Measurements from ENCODE around the gene CPT1C.

CPT1C gene

GRCh38 chr19:49682274-49682673 is 8.6 kb upstream of the CPT1C start:
- DNase-seq (ENCODE audit: low read depth), result no peak

GRCh38 chr19:49683814-49684250 is 7.1 kb upstream of the CPT1C start:
- DNase-seq (ENCODE audit: low read depth), result no peak

GRCh38 chr19:49684251-49684982 is 6.5 kb upstream of the CPT1C start:
- no peak for DNase-seq (ENCODE audit: low read depth)

GRCh38 chr19:49684983-49685553 is 5.8 kb upstream of the CPT1C start:
- no peak for DNase-seq (ENCODE audit: low read depth)

DNA sequence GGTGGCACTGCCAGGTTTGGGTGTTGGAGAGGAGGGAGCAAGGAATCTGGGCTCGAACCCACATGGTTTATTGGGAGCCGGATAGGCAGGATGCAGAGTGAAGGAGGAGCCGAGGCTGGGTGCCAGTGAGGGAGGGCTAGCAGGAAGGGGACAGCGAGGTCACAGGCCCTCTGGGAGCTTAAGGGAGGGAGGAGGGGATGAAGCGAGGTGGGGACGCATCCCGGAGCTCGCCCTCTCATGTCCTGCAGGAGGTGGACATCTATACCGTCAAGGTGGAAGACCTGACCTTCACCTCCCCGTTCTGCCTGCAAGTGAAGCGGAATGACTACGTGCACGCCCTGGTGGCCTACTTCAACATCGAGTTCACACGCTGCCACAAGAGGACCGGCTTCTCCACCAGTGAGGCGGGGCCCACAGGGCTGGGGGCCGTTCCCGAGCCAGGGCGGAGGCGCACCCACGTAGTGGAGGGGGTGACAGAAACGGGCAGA is 5.0 kb upstream of the CPT1C start:
- no peak for DNase-seq (ENCODE audit: low read depth)

DNA sequence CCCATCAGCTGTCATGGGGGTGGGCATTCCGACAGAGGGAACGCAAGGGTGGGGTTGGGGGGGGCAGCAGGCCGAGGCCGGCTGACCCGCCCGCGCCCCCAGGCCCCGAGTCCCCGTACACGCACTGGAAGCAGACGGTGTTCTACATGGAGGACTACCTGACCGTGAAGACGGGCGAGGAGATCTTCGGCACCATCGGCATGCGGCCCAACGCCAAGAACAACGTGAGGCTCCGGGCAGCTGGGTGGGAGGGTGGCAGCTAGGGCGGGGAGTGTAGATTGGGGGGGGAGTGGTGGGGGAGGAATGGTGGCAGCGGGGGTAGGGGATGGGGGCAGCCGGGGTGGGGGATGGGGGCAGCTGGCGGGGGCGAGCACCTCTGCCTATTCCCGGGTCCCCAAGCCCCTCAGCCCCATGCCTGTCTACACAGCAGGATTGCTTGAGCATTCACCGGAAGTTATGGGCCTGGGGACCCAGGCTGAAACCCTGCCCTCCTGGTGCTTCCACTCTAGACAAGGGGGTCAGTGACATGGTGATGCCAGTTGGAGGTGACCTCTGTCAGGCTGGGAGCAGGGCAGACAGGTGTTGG is 4.3 kb upstream of the CPT1C start:
- no peak for DNase-seq (ENCODE audit: low read depth)

DNA sequence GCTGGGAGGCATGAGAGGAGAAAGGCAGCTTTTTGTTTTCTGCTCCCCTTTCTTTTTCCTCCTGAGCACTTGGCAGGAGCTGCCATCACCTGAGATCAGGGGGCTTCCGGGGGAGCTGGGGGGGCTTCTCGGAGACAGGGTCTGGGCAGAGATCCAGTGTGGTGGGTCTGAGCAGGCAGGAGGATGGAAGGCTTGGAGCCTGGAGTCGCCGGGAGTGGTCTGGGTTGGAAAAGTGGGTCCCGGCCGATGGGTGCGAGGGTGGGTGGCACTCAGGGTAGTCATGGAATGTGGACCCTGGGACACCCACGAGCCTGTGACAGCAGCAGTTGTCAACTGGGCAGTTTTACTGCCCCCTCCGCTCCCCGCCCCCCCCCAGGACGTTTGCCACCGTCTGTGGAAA is 3.8 kb upstream of the CPT1C start:
- no peak for DNase-seq (ENCODE audit: low read depth)

- no peak for DNase-seq (ENCODE audit: low read depth)
These were observed 3.2 kb upstream of the CPT1C start for GRCh38 chr19:49687566-49688316.

GRCh38 chr19:49688531-49689132 is 2.3 kb upstream of the CPT1C start:
- no peak for DNase-seq (ENCODE audit: low read depth)

DNA sequence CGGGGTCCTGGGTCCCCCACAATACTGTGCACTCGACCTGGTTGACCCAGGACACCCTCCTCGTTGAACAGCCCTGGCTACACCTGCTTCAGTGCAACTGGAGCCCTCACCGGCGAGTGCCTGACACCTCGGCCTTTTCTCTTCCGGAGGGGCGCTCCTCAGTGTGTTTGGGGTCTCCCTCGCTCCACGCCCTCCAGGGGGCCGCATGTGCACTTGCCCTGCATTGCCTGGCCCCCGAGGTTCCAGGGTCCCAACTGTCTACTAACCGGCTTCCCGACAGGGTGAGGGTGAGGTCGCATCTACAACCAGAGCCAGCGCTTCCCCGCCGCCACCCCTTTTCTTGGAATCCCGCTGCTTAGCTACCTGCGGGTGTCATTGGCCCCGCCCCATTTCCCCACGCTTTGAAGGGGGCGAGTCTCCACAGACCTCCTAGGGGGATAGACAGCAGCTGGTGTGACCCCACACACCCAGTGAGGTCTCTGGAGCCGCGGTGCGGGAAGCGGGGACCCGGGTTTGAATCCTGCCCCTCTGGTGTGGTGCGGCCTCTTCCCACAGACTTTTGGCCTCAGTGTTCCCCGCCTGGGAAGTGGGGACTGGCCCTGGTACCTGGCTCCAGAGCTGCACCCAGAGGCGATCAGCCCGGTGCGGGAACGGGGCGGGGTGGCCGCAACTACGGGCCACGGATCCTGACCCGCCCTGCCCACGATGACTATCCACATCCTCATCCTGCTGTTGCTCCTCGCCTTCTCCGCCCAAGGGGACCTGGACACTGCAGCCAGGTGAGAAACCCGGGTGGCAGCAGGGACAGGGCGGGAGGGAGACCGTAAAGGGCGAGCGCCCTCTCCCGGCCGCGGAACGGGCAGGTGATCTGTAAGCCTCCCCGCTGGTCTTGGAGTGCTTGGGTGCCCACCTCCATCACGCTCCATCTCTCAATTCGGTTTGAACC is 1.5 kb upstream of the CPT1C start, which contains the start of gene ADM5:
TSS of gene ADM5 (plus strand) at position 462 of the 946 bp plus-strand sequence. CDS start at position 706, 244 bp downstream.
- DNase-seq (ENCODE audit: low read depth), result no peak

GRCh38 chr19:49690079-49690655 is 749 bp upstream of the CPT1C start:
- DNase-seq (ENCODE audit: low read depth), result no peak

DNA sequence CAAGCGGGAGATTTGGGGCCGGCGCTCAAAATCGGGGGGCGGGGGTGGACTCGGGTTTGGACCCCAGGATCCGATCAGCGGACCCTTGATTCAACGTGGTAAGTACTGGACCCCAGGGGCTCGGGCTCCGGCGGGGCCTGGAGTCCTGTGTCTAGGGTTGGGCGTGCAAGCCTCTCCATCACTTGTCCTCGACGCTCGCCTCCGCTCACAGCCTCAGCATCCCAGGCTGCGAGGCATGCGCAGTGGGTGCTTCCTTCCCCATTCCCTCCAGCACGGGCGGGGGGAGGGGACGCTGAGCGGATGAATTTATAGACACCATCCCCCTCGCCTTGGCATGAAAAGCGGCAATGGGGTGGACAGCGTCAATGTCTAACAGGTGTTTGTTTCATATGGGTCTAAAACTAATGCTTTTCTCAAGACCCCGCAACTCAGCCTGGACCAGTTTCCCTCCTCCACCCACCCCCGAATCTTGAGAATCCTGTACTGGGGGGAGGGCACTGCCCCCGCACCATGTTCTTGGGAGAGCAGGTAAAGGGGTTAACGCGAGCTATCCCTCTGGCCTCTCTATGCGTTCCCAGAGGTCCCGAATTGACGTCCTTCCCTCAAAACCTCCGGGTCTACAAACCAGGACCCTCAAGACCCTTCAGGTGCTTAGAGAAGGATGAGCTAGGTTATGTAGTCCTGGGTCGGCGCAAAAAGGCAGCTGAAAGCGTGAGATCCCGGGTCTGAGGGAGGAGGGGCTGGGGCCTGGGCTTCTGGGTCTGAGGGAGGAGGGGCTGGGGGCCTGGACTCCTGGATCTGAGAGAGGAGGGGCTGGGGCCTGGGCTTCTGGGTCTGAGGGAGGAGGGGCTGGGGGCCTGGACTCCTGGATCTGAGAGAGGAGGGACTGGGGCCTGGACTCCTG is 579 bp downstream of the CPT1C start:
- no peak for DNase-seq (ENCODE audit: low read depth)

- no peak for DNase-seq (ENCODE audit: low read depth)
These were observed 1.2 kb downstream of the CPT1C start for GRCh38 chr19:49692147-49692506.

DNA sequence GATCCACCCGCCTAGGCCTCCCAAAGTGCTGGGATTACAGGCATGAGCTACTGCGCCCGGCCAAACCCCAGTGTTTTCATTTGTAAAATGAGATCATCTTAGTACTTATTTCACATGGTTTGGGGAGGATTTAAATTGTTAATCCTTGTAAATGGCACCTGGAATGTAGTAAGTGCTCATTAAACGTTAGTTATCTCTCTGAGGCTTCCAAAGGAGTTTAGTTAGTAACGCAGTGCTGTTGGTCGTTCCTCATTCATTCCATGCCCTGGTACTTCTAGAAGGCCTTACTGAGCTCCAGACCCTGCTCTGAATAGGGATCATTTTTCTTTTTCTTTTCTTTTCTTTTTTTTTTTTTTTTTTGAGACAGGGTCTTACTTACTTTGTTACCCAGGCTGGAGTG is 5.2 kb downstream of the CPT1C start:
- DNase-seq (ENCODE audit: low read depth), result no peak

DNA sequence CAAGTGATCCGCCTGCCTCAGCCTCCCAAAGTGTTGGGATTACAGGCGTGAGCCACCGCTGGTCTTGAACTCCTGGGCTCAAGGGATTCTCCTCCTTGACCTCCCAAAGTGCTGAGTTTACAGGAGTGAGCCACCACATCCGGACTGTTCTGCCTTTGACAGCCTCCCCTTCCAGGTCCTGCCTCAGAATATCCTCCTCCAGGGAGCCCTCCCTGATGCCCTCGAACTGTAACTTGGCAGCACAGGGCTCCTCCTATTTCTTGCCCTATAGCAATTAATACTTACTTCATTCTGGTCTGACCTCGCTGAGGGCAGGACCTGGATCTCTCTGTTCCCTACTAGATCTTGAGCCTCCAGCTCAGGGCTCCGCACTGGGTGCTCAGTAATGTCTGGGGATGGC is 5.9 kb downstream of the CPT1C start:
- no peak for DNase-seq (ENCODE audit: low read depth)

GRCh38 chr19:49699364-49699763 is 8.4 kb downstream of the CPT1C start:
- no peak for DNase-seq (ENCODE audit: low read depth)

GRCh38 chr19:49700563-49700962 is 9.6 kb downstream of the CPT1C start:
- DNase-seq (ENCODE audit: low read depth), result no peak

GRCh38 chr19:49701271-49701786 is 10.4 kb downstream of the CPT1C start:
- no peak for DNase-seq (ENCODE audit: low read depth)

DNA sequence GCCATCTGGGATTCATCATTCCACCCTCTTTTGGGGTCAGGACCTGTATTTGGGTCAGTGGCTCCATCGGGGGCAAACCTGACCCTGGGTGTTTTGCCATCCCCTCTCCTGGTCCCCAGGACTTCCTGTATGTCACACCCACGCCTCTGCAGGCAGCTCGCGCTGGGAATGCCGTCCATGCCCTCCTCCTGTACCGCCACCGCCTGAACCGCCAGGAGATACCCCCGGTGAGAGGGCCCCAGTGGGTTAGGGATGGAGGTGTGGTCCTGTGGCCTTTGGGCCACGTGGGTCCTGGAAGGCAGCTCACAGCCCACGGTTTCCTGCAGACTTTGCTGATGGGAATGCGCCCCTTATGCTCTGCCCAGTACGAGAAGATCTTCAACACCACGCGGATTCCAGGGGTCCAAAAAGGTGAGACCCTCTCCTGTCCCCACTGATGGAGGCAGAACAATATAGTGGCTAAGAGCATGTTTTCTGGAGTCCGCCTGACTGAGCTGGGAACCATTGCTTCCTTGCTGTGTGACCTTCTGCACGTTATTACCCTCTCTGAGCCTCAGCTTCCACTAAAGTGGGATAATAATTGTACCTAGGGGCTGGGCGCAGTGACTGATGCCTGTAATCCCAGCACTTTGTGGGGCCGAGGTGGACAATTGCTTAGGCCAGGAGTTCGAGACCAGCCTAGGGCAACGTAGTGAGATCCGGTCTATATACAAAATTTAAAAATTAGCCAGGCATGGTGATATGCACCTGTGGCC is 14.1 kb downstream of the CPT1C start:
- no peak for DNase-seq (ENCODE audit: low read depth)

Measured in activated gamma-delta T cell treated with anti-CD3 and anti-CD28 coated beads, Interleukin-2, amount 50 U/mL, for 16 hours (primary cell).